GM19351 (cell line): ENCODE results near the gene TJAP1.
A peak's percentile ranks its signal among the peaks of the same experiment; 100 is the strongest.

ENCODE experiments used
- ATAC-seq: cut with Tn5 transposase; IDR thresholded peaks from one replicate; pipeline ENCODE4 v1.9.1; 2021; ENCODE audit warnings: mild to moderate bottlenecking, moderate library complexity; ENCODE audit not compliant: unreplicated experiment

Gene TJAP1

DNA sequence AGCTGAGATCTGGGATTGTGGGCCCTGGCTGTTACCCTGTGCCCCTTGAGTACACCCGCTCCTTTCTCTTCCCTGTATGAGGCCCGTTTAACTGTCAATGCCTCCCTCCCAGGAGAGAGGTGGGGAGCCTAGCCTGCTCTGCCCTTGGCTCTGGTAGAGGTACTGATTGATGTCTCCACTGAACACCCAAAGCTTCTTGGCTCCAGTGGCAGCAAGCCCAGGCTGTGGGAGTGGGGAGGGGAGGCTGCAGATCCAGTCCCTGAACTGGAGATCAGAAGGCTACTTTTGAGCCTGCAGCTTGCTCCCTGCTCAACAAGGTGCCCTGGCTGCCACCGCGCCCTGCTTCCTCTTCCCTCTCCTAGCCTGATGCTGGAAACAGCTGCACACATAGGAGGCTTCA lies 25.3 kb downstream of the TJAP1 start:
- no peak for ATAC-seq

DNA sequence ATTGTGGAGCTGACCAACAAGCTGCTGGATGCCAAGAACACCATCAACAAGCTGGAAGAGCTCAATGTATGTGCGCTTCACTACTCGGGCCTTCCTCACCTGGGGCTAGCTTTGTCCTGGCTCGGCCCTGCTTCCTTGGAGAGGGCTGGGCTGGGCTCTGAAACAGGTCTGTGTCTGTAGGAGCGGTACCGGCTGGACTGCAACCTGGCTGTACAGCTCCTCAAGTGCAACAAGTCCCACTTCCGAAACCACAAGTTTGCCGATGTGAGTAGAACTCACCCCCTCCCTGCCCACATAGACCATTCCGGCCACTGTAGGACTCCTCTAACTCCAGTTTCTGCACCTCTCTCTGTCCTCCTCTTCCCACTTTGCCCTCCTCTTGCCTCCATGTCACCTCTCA lies 26.1 kb downstream of the TJAP1 start:
- no peak for ATAC-seq

GRCh38 chr6:43504756-43505593 lies 27.6 kb downstream of the TJAP1 start:
- no peak for ATAC-seq

DNA sequence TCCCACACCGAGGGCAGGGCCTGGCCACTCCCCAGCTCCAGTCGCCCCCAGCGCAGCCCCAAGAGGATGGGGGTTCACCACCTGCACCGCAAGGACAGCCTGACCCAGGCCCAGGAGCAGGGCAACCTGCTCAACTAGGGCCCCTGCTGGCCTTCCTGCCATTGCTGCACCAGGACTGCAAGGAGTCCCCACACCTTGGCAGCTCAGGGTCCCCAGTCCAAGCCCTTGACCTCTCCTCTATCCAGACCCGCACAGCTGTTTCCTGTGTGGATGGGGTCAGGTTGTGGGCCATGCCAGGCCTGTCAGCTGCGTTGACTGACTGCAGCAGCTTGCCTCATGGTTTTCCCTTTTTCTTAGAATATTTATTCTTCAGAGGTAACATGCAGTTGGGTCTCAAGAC lies 28.3 kb downstream of the TJAP1 start:
- no peak for ATAC-seq

DNA sequence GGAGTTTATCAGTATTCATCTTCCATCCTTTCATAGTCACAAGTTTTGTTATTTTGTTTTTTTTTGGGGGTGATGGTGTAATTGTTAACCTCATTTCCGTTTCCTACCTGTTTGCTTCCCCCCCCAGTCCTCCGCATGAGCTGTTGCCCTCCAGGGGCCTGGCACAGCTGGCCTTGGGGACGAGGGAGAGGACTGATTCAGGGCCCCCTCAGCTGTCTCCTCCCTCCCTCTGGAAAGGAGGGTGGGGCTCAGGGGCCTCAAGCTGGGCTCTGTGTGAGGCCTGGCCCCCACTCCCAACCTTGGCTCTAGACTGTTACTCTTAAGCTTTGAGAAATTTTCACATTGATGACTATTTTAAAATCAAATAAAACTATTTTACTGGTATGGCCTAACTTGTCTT lies 28.8 kb downstream of the TJAP1 start:
- ATAC-seq: no peak

DNA sequence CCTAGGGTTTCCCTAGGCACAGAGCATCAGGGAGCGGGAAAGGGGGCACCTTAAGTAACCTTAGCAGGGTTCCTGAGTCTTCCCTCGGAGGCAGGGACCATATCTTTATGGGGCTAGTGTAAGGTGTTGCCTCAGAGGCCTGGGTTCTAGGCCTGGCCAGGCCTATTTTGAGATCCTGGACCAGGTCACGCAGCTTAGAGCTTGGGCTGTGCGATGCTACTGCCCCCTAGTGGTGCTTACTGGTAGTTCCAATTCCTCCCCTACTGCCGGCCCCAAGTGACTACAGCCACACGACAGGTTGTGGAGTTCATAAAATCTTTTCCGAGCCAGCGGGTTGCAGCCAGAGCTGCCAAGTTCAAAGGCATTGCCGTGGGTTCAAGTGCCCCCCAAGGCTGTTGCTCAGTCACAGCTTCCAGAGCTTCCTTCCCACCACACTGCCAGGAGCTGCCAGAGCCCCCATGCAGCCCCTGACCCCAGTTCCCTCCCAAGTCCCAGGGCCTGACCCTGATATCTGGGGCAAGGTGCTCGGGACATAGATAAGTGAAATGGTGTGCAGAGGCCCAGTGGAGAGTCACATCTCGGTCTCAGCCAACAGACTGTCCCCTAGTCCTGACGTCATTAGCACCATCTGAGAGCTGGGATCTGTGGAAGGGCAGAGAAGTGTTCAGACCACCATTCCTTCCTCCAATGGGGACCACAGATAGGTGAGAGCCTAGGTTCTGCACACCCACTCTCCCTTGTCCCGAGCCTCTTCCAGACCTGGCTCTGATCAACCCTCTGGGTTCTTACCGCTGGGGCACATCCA lies 29.5 kb downstream of the TJAP1 start:
- ATAC-seq: peak; percentile 68

DNA sequence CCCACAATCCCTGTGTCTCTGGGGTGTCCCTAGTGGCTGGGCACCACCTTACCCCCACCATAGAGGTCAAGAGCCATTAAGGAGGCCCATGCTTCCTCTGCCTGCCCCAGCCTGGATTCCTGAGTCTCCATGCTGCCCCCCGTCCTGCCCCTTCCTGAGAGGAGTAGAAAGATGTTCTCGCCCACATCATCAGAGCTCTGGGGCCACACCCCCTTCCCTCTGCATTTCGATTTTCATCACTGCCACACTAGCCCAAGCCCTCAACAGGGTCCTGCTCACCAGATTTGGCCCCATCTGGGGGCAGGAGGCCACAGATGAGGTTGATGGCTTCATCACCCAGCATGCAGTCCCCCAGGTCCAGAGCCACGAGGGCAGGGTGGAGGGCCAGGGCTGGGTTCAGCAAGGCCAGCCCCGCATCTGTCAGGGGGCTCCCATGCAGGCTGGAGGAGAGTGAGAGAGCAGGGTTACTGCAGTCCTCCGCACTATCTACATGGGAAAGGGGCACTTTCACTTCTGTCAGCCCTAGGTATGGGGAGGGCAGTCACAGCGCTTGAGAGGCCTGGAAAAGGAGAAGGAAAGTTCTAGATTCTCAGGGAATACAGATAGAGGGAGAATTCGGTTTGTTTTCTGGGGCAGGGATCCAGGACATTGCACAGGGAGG lies 31.2 kb downstream of the TJAP1 start:
- ATAC-seq: no peak

DNA sequence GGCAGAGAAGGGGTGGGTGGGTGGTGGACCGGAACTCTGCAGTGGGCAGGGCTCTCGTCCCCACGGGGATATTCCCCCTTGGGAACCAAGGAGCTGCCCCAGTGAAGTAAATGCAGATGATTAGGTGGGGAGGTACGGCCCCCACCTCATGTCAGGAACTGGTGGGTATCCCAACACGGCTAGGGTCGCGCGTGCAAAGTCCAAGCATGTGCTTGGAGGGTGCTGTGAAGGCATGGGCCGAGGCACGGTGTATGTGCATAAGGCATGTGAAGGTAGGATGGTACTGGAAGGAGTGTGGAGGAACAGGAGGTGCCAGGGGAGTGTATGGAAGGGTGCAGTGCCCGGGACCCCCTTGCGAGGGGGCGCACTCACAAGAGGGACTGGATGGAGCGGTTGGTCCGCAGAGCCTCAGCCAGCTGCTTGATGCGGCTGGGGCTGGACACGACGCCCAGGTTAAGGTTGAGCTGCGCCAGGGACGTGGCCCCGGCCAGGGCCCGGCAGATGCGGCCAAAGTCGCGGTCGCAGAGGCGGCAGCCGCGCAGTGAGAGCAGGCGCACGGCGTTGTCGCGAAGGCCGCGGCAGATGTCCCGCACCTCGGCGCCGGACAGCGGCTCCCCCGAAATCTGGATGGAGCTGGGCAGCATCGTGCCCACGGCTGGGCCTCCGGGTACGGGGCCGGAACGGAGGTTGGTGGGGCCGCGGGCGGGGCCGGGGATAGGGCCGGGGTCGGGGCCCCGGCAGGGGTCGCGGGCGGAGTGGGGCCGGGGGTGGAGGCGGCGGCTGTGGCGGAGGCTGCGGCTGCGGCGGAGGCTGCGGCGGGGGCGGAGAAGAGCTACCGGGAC lies 32.0 kb downstream of the TJAP1 start:
- ATAC-seq: no peak

- ATAC-seq: peak; percentile 71
These were observed 32.8 kb downstream of the TJAP1 start, which contains the start of gene LRRC73 for GRCh38 chr6:43509984-43510826. LRRC73 (minus strand) TSS chr6:43510346; CDS start chr6:43509785, 561 bp downstream.

DNA sequence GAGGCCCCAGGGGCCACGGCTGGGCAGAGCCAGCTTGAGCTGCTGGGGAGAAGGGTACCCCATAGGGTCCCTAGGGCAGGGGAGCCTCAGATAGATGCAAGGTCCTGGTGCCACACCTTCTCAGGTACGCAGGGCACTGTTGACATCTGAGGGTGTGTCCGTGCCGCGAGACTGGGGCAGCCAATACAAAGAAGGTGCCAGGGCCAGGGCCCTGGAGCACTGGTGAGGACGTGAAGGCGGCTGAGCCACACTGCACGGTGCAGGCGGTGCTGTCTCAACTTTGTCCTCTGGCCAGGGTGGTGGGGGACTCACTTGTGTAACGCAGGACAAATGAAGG lies 33.4 kb downstream of the TJAP1 start:
- ATAC-seq: no peak

GRCh38 chr6:43511824-43512415 lies 34.5 kb downstream of the TJAP1 start:
- no peak for ATAC-seq

DNA sequence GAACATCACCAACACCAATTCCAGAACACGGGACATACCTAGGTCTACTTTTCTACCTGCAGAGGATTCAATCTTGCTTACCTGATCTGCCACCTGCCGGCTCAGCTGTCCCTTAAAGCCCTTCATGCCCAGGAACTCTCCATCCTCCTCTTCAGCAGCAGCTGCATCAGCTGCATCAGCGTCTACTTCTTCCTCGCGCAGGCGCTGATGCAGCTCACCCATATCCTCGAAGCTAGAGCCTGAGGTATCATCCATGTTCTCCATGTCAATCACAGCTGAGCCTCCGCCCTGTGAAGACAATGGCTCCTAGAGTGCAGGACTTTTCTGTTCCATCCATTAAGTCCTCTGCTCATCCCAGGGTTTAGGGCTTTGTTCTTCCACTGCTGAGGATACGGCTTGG lies 38.4 kb downstream of the TJAP1 start:
- no peak for ATAC-seq

- ATAC-seq: no peak
These were observed 39.0 kb downstream of the TJAP1 start for GRCh38 chr6:43516367-43516696.

DNA sequence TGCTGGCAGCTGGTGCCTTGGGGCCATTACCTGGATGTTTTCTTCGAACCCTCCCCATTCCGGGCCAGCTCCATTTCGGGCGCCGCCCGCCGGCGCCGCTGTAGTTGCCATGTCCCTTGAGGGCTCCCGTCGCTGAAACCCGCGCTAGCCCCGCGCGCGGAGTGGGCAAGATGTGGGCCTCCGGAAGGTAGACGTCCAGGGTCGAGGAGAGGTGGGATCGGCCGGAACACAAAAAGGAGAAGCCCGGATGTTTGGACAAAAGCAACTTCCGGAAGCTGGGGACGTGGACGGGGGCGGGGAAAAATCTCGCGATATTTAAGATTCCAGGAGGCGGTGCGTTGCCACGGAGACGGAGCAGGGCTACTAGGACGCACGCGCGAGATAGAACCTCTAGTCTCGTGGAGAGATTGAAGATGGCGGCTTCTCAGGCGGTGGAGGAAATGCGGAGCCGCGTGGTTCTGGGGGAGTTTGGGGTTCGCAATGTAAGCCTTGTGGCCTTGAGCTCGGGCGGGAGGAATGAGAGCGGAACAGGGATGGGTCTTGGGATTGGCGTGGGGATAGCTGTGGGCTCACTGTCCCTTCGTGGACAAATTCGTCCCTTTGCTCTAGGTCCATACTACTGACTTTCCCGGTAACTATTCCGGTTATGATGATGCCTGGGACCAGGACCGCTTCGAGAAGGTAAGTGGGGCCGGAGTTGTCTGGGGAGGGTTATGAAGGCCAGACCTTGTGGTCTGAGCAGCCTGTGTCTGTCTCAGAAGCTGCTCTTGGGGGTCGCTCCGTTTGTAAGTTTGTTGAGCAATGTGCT lies 39.5 kb downstream of the TJAP1 start, which contains the start of the genes POLR1C and YIPF3:
Gene POLR1C (plus strand): TSS at position 393 of the 808 bp plus-strand sequence. CDS start 21 bp downstream, at position 414.
Gene YIPF3 (minus strand): TSS at position 230 of the 808 bp plus-strand sequence. CDS start 119 bp downstream, at position 111.
- peak; percentile 90 for ATAC-seq

DNA sequence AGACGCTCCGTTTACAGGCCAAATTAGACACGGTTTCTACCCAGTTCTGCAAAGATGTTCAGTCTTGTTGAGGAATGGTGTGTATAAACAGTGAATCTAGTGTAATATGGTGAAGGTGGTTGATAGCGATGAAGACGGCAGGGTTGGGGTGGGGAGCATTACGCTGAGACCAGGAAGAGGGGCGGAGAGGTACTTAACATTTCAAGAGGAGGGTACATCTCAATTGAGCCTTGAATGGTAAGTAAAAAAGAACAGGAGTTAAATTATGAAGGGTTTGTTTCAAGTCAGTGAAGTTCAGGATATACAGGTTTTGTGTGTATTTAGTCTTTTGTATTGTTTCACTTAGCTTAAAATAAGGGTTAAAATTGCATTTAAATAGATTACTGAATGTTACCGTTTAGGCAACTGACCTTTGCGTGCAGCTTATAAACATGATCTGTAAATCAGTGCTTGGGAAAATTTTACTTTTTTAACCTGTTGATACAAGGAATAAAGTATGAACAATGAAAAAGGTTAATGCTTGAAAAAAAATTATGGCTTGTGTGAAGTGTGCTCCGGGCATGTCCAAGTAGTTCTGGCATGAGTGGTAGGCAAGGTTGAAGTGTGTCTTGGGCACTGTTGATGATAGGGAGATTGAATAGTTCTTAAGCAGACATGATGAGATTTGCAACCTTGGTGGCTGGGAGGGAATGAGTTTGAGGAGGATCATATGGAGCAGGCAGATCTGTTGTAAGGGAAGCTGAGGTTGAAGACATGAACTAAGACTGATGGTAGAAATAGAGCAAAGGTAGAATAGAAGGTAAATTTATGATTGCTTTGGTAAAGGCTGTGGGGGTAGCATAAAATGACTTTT lies 40.4 kb downstream of the TJAP1 start:
- no peak for ATAC-seq

DNA sequence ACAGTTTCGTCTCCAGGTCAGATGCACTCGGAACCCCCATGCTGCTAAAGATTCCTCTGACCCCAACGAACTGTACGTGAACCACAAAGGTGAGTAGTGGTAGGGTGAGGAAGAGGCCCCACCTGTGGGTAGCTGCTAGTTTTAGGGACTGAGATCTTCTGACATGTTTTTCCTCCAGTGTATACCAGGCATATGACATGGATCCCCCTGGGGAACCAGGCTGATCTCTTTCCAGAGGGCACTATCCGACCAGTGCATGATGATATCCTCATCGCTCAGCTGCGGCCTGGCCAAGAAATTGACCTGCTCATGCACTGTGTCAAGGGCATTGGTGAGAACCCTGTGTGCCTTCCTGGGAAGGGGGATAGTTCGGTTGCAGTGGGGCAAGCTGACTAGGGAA lies 42.7 kb downstream of the TJAP1 start:
- ATAC-seq: no peak

- ATAC-seq: no peak
These were observed 44.5 kb downstream of the TJAP1 start for GRCh38 chr6:43521836-43522235.
